LoVo (cell line): Measurements from ENCODE around the gene MRGPRX2.
A peak's percentile ranks its signal among the peaks of the same experiment; 100 is the strongest.

Experiments
- DNase-seq: peaks from one replicate; pipeline ENCODE4 v3.0.0-alpha.2; 2016; ENCODE audit warnings: low spot score

Gene MRGPRX2

GRCh38 chr11:19075636-19076035 lies 15.1 kb upstream of the MRGPRX2 start:
- no peak for DNase-seq

GRCh38 chr11:19073454-19074415 lies 13.2 kb upstream of the MRGPRX2 start:
- DNase-seq: no peak

DNA sequence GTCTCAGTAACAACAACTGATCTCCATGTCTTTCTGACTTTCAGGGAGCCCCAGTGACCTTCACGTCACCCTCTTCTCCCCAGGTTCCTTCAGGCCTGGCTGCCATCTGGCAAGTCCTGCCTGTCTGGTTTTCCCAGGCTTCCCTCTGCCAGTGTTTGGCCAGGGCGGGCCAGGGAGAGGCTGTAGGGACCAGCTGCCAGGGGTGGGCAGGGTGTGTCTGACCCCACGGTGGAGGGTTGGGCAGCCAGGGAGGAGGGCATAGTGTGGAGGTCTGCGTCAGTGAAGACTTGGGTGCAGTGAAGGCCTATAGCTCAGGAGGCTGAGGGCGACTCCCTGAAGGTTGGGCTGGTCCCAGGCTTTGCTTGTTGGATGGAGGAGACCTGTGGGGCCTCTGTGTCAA lies 11.9 kb upstream of the MRGPRX2 start:
- DNase-seq: no peak

DNA sequence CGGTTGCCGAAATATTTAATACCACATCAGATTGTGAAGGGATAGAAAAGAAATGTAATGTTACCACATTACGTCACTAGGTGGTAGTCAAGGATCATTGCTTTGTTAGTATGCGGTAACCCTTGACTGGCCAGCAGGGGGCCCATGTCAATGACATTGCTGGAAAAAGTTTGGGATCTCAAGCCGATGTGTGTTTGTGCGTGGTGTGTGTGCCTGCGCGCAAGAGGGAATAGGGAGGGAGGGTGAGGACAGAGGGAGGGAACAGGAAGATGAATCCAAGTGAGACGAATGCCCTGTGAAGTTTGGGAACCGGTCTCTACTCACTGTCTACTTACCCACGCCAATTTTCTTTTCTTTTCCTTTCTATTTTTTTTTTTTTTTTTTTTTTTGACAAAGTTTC lies 10.7 kb upstream of the MRGPRX2 start:
- peak; percentile 86 for DNase-seq

GRCh38 chr11:19059833-19060232 lies 684 bp downstream of the MRGPRX2 start:
- DNase-seq: no peak

GRCh38 chr11:19055905-19056304 lies 4.6 kb downstream of the MRGPRX2 start:
- DNase-seq: no peak

GRCh38 chr11:19055016-19055415 lies 5.5 kb downstream of the MRGPRX2 start:
- no peak for DNase-seq

DNA sequence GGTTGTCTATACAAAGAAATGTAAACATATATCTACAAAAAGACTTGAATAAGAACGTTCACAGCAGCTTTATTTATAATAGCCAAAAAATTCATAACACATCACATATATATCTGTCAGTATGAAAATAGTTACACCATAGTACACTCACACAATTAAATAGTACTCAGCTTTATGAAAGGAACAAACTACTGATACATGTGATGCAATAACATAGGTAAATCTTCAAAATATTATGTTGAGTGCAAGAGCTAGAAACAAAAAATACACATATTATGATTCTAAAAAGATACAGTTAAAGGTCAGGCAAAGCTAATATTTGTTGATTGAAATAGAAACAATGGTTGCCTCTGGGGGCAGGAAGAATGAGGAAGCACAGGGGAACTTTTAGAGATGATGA lies 6.6 kb downstream of the MRGPRX2 start:
- no peak for DNase-seq

GRCh38 chr11:19050281-19050680 lies 10.2 kb downstream of the MRGPRX2 start:
- no peak for DNase-seq

DNA sequence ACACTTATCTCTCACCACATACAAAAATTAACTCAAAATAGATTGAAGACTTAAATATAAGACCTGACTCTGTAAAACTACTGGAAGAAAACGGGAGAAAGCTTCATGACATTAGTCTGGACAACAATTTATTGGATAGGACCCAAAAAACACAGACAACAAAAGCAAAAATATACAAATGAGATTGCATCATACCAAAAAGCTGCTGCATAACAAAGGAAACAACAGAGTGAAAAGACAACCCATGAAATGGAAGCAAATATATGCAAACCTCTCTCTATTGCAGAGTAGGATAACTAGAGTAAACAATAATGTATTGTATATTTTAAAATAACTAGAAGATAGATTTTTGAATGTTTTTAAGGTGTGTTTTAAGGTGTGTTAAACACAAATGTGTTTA lies 11.2 kb downstream of the MRGPRX2 start:
- no peak for DNase-seq

DNA sequence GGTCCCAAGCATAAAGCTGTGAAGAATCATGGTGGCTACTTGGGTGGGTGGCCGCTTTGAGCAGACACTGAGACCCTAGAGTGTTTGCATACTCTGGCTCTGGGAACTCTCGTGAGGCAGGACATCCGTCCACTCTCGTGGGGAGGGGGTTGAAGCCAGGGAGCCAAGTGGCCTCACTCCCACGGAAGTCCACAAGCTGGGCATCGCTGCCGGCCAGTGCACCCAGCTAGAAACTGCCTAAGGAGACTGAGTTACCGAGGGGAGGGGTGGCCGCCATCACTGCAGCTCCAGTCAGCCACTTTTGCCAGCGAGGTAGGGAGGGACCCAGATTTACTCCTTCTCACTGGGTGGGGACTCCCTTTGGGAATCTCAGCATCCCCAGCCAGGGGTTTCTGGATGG lies 20.5 kb downstream of the MRGPRX2 start:
- DNase-seq: no peak

DNA sequence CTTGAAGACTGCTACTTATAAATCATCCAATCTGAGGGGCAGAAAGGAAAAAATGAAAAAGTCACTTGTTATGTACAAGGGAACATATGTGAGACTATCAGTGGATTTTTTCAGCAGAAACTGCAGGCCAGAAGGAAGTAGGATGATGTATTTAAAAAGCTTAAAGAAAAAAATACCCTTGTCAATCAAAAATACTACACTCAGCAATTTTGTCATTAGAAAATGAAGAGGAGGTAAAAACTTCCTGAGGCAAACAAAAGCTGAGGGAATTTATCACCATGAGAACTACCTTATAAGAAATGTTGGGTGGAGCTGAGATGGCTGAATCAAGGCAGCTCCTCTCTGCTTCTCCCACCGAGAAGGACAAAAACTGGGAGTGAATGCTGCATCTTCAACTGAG lies 21.1 kb downstream of the MRGPRX2 start:
- DNase-seq: no peak

GRCh38 chr11:19032990-19033389 lies 27.5 kb downstream of the MRGPRX2 start:
- no peak for DNase-seq

- peak; percentile 81 for DNase-seq
Measured at GRCh38 chr11:19027829-19028595, 32.5 kb downstream of the MRGPRX2 start.

DNA sequence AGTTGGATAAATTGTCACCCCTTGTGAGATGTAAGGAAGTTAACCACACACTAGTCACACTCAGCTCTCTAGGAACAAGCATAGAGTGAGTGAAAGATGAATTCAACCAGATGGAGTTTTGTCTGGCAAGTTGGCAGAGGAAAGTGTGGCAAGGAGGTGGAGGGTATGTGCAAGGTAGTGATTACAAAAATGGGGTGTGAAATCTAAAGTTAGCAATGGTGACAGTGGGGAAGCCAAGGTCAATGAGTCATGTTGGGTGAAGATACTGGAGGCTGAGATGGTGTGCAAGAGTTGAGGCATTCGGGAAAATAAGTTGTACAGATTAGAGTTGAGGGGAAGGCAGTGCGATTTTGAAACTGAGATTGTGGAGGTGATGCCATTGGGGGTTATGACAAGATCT lies 33.7 kb downstream of the MRGPRX2 start:
- no peak for DNase-seq

DNA sequence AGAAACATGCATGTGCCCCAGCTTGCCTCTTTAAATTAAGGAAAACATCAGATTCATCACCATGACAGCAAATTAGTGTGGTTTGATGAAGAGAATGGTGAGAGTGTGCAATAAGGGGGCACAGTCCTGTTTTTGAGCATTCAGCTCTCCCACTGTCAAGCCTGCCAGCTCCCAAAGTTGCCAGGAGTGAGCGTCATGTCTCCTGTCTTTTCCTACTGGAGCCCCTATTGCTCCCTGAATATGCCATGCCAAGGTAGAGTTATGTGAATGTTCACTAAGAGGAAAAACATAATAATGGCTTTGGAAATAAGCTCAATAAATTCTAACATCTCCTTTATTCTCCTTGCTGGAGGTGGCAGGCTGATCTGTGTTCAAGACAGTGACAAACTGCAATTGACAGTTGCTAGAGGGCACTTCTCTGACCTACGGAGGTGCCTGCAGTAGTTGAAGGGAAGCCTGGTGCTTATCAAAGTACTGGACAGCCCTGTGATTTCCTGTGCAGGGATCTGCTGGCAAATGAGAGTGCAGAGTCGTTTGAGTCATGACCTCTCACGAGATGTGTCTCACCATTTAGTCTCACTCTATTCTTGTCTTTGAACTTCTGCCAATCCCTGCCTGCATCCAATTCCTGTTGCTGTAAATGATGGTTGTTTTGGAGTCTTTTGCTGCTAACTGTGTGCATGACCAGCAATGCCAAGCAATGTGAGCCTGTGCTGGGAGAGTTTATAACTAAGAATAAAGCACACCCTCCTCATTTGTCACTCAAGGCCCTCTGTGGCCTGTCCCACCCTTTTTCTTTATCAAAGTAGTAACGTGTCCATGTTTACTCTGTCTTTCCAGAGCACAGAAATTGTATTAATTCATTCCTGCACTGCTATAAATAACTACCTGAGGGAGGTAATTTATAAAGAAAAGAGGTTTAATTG lies 34.8 kb downstream of the MRGPRX2 start:
- DNase-seq: no peak

DNA sequence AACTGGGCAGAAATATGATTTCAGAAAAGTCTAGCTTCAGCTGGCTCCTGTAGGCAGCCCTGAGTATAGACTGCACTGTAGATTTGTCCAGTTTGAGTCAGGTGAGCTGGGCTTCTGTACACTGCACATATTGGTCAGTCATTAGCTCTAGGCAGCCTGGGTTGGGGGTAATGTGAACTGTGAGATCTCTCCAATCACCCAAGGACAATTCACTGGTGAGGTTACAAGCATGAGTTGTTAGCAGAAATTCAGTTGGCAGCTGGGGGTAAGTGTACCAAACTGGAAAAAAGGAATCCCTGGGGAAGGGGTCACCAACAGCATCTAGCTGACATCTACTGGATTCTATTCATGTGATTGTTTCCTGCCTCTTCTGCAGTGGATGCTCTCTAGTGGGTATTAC lies 39.7 kb downstream of the MRGPRX2 start:
- DNase-seq: no peak

DNA sequence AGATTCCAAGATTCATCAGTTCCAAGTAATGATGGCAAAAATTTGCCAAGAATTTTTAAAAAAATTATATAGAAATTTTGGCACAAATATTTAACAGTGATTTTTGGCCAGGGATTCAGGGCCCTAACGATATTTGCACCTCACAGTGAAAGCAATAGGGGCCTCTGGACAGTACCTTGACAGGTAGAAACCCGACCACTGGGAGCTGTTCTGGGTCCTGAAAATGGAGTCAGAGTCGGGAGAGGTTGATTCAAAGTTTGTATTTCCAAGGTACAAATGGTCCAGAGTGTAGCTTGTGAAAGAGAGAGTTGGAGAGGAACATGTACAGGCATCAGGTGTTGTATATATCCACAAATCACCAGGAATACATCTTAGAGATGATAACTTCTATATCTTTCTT lies 41.6 kb downstream of the MRGPRX2 start:
- DNase-seq: peak; percentile 9

- no peak for DNase-seq
Measured at GRCh38 chr11:19013181-19013857, 47.2 kb downstream of the MRGPRX2 start.

GRCh38 chr11:19012636-19013035 lies 47.9 kb downstream of the MRGPRX2 start:
- no peak for DNase-seq
